Measurements from ENCODE around the gene PLEKHG3.

PLEKHG3 gene

GRCh38 chr14:64792231-64792630 is 88.0 kb downstream of the PLEKHG3 start:
- no peak for DNase-seq

- no peak for DNase-seq
Observed at GRCh38 chr14:64792871-64793560, 88.8 kb downstream of the PLEKHG3 start.

GRCh38 chr14:64795211-64795610 is 91.0 kb downstream of the PLEKHG3 start:
- no peak for DNase-seq

GRCh38 chr14:64795921-64796320 is 91.7 kb downstream of the PLEKHG3 start:
- DNase-seq: no peak

GRCh38 chr14:64796369-64796768 is 92.1 kb downstream of the PLEKHG3 start:
- no peak for DNase-seq

- no peak for DNase-seq
Observed at GRCh38 chr14:64799555-64799954, 95.3 kb downstream of the PLEKHG3 start.

All from NCI-H2029 (cell line).